Naive B cell (primary cell): ENCODE data around the gene STRIP2. TPM values are rescaled to one million over a fixed set of nuclear protein-coding genes. Genes with fewer than 3 reads are reported as not detected.
A peak's percentile ranks its signal among the peaks of the same experiment; 100 is the strongest.

Source experiments
- ATAC-seq, 2 donors: fragments of 150-1000 bp; cut with Tn5 transposase; 2 replicates each; pipeline ENCODE4 v1.10.0; 2021; ENCODE audit warnings: low read depth in 2 of 2, mild to moderate bottlenecking in 2 of 2, moderate library complexity in 2 of 2
- DNase-seq: peaks from one replicate; pipeline ENCODE4 v3.0.0; 2022
- H3K27ac Mint-ChIP-seq, 6 donors: one replicate each; pipeline ENCODE4 v1.8.0; 2020 to 2022; ENCODE audit warnings: mild to moderate bottlenecking in 6 of 6, mixed read lengths in 6 of 6, moderate library complexity in 5 of 6, inconsistent platforms in 2 of 6
- H3K27me3 Mint-ChIP-seq, 3 donors: one replicate each; pipeline ENCODE4 v1.8.0; 2021 to 2022; ENCODE audit warnings: mixed read lengths in 3 of 3, mild to moderate bottlenecking in 1 of 3
- H3K36me3 Mint-ChIP-seq, 2 donors: one replicate each; pipeline ENCODE4 v1.8.0; 2020 to 2022; ENCODE audit warnings: mixed read lengths in 2 of 2, inconsistent platforms in 1 of 2, mild to moderate bottlenecking in 1 of 2
- H3K4me1 Mint-ChIP-seq, 3 donors: one replicate each; pipeline ENCODE4 v1.8.0; 2020 to 2022; ENCODE audit warnings: mixed read lengths in 3 of 3, inconsistent platforms in 1 of 3, mild to moderate bottlenecking in 1 of 3, moderate library complexity in 1 of 3
- H3K4me3 Mint-ChIP-seq, 8 donors: one replicate each; pipeline ENCODE4 v1.8.0; 2020 to 2022; ENCODE audit warnings: mild to moderate bottlenecking in 8 of 8, mixed read lengths in 8 of 8, moderate library complexity in 8 of 8, inconsistent platforms in 2 of 8
- H3K9me3 Mint-ChIP-seq, 7 donors: one replicate each; pipeline ENCODE4 v1.8.0; 2020 to 2022; ENCODE audit warnings: mixed read lengths in 7 of 7, mild to moderate bottlenecking in 5 of 7, inconsistent platforms in 2 of 7, moderate library complexity in 1 of 7
- polyA plus RNA-seq, 6 donors: library from polyadenylated mRNA; unstranded; fragments of 300-500 nt; fragmentation: Illumina TruSeq; gene quantifications; one replicate each; pipeline ENCODE4 v1.2.3, GENCODE V29; 2021; ENCODE audit warnings: low read depth in 6 of 6

Gene STRIP2
- polyA plus RNA-seq, 6 donors from 2014 or later: not detected

GRCh38 chr7:129497156-129497555 is 62.9 kb downstream of the STRIP2 start:
- no peak for DNase-seq
- Mint-ChIP-seq H3K27ac (peak overlapping the region in 4 of 6 donors; percentile 2 to 58 (median 32)), H3K4me1 (peaks cover 5 to 13% (median 11%) of the 10 kb centered on the region in 3 donors), H3K27me3 (peaks cover 0 to 7% (median 0%) of the 10 kb centered on the region in 3 donors), H3K36me3 (no peaks in the 10 kb centered on the region), H3K9me3 (no peaks in the 10 kb centered on the region), H3K4me3 (no peak overlapping the region)
- ATAC-seq: no peak

- Mint-ChIP-seq H3K36me3 (no peaks in the 10 kb centered on the region), H3K27ac (peak overlapping the region in 2 of 6 donors; percentile 15 to 62), H3K4me1 (peaks cover 6 to 13% (median 11%) of the 10 kb centered on the region in 3 donors), H3K4me3 (peak overlapping the region in 1 of 8 donors; percentile 37), H3K27me3 (peaks cover 0 to 7% (median 0%) of the 10 kb centered on the region in 3 donors), H3K9me3 (no peaks in the 10 kb centered on the region)
- DNase-seq (no peak), ATAC-seq (no peak)
These were observed 63.8 kb downstream of the STRIP2 start for GRCh38 chr7:129498021-129498420.

DNA sequence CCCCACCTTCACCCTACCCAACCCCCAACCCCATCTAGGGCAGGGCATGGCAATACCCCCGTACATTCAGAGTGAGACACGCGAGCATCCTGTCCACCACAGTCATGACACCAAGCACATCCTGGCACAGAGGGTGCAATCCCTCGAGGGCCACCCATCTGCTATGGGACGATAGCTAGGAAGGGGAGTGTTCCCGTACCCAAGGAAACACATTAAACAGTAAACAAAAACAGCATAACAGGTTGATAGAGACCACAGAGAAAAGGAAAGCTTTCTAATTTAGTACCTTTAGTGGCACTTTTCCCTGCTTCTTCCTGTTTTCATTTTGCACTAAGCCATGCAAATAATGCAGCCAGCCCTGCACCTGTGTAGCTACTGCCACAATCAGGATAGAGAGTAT is 65.8 kb downstream of the STRIP2 start:
- Mint-ChIP-seq H3K27ac (peak overlapping the region in 3 of 6 donors; percentile 24 to 89 (median 59)), H3K4me1 (peaks cover 12 to 17% (median 17%) of the 10 kb centered on the region in 3 donors), H3K36me3 (no peaks in the 10 kb centered on the region), H3K9me3 (no peaks in the 10 kb centered on the region), H3K4me3 (peak overlapping the region in 4 of 8 donors; percentile 16 to 72 (median 38)), H3K27me3 (peaks cover 0 to 7% (median 0%) of the 10 kb centered on the region in 3 donors)
- DNase-seq (no peak), ATAC-seq (no peak)

DNA sequence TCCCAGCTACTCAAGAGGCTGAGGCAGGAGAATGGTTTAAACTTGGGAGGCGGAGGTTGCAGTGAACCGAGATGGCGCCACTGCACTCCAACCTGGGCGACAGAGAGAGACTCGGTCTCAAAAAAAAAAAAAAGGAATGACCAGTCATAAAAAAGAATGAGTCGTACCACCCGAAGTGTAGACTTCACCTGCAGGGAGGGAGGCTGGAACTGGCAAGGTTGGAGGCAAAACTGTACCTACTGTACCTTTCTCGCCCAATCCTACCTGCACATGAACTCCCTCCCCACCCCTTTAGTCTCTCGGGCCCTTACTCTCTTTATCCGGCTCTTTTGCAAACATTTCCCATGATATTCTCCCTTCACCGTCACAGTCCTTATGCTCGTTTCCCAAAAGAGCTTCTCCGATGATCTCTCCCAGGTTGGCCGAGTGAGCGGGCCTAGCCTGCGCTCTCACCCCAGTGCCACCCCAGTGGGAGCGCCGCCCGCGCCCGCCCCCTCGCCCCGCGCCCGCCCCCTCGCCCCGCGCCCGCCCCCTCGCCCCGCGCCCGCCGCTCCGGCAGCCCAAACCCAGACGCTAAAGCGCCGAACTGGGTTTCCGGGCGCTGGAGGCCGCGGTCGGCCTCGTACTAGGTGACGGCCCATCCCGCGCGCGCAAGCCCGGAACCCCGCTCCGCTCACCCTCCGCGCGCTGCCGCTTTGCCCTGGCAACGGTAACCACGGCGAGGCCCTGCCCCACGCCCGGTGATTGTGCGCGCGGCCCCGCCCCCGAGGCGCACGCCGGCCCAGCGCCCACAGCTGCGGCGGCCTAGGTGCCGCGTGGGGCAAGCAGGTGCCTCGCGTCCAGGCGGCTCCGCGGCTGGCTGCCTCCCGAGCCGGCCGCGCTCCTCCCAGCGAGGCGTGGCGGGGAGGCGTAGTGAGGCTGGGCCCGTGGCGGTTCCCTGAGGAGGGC is 67.8 kb downstream of the STRIP2 start, which contains the start of gene SMKR1:
TSS of gene SMKR1 (plus strand) at position 772 of the 948 bp plus-strand sequence. CDS start 294 bp downstream, outside the sequence.
- no peaks in the 10 kb centered on the region for H3K9me3 Mint-ChIP-seq
- H3K36me3 Mint-ChIP-seq: no peaks in the 10 kb centered on the region
- H3K27me3 Mint-ChIP-seq: peaks cover 0 to 2% (median 0%) of the 10 kb centered on the region in 3 donors
- H3K4me3 Mint-ChIP-seq: peak within 1 kb of the TSS; percentile 69 to 91 (median 84)
- DNase-seq (peak; percentile 98), ATAC-seq (peak; percentile 92 to 94)
- H3K27ac Mint-ChIP-seq: peak within 1 kb of the TSS; percentile 85 to 99 (median 94)
- H3K4me1 Mint-ChIP-seq: peaks cover 12 to 17% (median 15%) of the 10 kb centered on the region in 3 donors

DNA sequence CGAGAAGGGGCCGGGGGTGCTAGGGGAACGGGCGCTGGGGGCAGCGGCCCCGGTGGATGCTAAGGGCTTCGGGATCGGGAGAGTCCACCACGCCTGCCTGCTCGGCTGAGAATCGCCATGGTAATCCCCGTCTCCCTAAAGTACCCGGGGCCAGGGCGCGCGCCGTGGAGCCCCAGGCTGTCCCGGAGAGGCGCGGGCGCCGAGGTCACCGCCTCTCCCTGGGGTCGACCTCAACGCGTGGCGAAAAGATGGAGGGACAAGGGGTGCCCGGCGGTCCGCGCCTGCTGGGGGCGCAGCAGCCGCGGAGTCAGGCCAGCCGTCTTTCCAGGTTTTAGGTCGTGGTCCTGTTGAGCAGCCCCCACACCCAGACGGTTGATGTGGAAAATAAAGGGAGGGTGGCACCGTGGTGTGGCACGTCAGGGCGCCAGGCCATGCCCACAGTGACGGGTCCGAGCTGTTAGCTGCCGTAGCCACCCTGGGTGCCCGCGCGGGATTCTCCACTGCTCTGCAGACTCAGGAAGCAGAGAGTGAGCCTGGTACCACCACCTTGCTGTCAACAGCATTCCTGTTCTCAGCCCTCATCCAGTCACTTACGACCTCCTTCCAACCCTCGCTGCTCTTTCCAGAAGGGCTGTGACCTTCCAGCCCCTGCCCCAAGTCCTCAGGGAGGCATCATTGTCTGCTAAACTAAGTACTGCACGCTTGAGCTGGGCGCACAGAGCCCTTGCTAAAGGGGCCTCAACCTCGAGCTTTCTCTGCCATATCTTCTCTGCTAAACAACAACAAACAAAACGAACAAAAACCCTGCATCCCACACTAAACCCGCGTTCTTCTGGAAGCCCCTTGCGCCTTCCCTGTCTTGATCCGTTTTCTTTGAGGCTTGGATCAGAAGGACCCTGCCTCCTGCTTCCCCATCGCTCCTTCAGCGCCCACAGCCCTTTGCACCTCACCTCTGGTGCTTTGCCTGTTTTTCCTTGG is 68.8 kb downstream of the STRIP2 start:
- Mint-ChIP-seq H3K27ac (peak overlapping the region in 5 of 6 donors; percentile 26 to 99 (median 89)), H3K27me3 (no peaks in the 10 kb centered on the region), H3K4me3 (peak overlapping the region; percentile 69 to 91 (median 84)), H3K36me3 (no peaks in the 10 kb centered on the region), H3K4me1 (peaks cover 12 to 17% (median 15%) of the 10 kb centered on the region in 3 donors), H3K9me3 (no peaks in the 10 kb centered on the region)
- DNase-seq (peak; percentile 8), ATAC-seq (peak; percentile 4 to 6)

GRCh38 chr7:129503725-129504124 is 69.5 kb downstream of the STRIP2 start:
- ATAC-seq: no peak
- peak overlapping the region; percentile 69 to 91 (median 84) for H3K4me3 Mint-ChIP-seq
- no peak for DNase-seq
- no peaks in the 10 kb centered on the region for H3K36me3 Mint-ChIP-seq
- H3K27ac Mint-ChIP-seq: peak overlapping the region; percentile 6 to 99 (median 84)
- no peaks in the 10 kb centered on the region for H3K27me3 Mint-ChIP-seq
- no peaks in the 10 kb centered on the region for H3K9me3 Mint-ChIP-seq
- peaks cover 12 to 17% (median 15%) of the 10 kb centered on the region in 3 donors for H3K4me1 Mint-ChIP-seq

GRCh38 chr7:129512192-129512591 is 78.0 kb downstream of the STRIP2 start:
- peaks cover 0 to 2% (median 0%) of the 10 kb centered on the region in 7 donors for H3K9me3 Mint-ChIP-seq
- H3K4me1 Mint-ChIP-seq: no peaks in the 10 kb centered on the region
- H3K27ac Mint-ChIP-seq: peak overlapping the region in 1 of 6 donors; percentile 90
- H3K27me3 Mint-ChIP-seq: peaks cover 0 to 4% (median 0%) of the 10 kb centered on the region in 3 donors
- H3K4me3 Mint-ChIP-seq: peak overlapping the region in 1 of 8 donors; percentile 41
- ATAC-seq: no peak
- no peak for DNase-seq
- H3K36me3 Mint-ChIP-seq: no peaks in the 10 kb centered on the region

- ATAC-seq (no peak), DNase-seq (no peak)
- Mint-ChIP-seq H3K4me1 (no peaks in the 10 kb centered on the region), H3K4me3 (no peak overlapping the region), H3K27me3 (peaks cover 6 to 8% (median 8%) of the 10 kb centered on the region in 3 donors), H3K36me3 (no peaks in the 10 kb centered on the region), H3K27ac (no peak overlapping the region), H3K9me3 (peaks cover 0 to 2% (median 0%) of the 10 kb centered on the region in 7 donors)
These were observed 79.3 kb downstream of the STRIP2 start for GRCh38 chr7:129513546-129513945.

DNA sequence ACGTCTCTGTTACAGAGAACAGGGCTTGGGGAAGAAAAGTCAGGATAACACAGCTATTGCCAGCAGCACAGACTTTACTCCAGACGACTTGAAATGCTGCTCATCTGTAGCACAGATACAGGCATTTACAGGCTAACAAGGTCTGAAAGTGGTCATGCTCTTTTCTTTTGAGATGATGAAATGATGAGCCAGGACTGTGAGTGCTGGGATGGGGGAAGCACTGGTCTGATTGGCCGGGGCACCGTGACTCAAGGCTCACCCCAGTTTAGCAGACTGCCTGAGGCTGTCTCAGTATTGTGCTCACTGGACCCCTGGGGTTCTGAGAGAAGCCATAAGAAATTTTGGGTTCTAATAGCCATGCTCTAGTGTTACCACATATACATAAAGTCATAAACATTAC is 80.5 kb downstream of the STRIP2 start:
- no peaks in the 10 kb centered on the region for H3K36me3 Mint-ChIP-seq
- no peaks in the 10 kb centered on the region for H3K4me1 Mint-ChIP-seq
- ATAC-seq (no peak), DNase-seq (no peak)
- peaks cover 0 to 2% (median 0%) of the 10 kb centered on the region in 7 donors for H3K9me3 Mint-ChIP-seq
- peaks cover 9 to 12% (median 12%) of the 10 kb centered on the region in 3 donors for H3K27me3 Mint-ChIP-seq
- no peak overlapping the region for H3K27ac Mint-ChIP-seq
- H3K4me3 Mint-ChIP-seq: no peak overlapping the region

DNA sequence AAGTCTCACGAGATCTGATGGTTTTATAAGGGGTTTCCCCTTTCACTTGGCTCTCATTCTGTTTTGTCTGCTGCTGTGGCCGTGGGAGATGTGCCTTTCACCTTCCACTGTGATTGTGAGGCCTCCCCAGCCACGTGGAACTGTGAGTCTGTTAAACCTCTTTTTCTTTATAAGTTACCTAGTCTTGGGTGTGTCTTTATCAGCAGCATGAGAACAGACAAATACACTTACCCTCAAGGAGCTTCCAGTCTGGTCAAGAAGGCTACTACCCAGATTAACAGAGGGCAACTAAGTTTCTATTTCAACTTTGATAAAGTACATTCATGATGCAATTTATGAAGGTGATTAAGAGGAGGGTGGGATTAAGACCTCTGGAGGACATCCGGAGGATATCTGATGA is 81.1 kb downstream of the STRIP2 start:
- H3K4me3 Mint-ChIP-seq: no peak overlapping the region
- no peak overlapping the region for H3K27ac Mint-ChIP-seq
- H3K27me3 Mint-ChIP-seq: peaks cover 11 to 16% (median 16%) of the 10 kb centered on the region in 3 donors
- no peaks in the 10 kb centered on the region for H3K36me3 Mint-ChIP-seq
- DNase-seq (no peak), ATAC-seq (no peak)
- peaks cover 0 to 2% (median 0%) of the 10 kb centered on the region in 7 donors for H3K9me3 Mint-ChIP-seq
- no peaks in the 10 kb centered on the region for H3K4me1 Mint-ChIP-seq

GRCh38 chr7:129517931-129518330 is 83.7 kb downstream of the STRIP2 start:
- Mint-ChIP-seq H3K9me3 (peaks cover 0 to 2% (median 0%) of the 10 kb centered on the region in 7 donors), H3K27ac (peak overlapping the region in 1 of 6 donors; percentile 7), H3K4me3 (no peak overlapping the region), H3K4me1 (no peaks in the 10 kb centered on the region), H3K36me3 (no peaks in the 10 kb centered on the region), H3K27me3 (peaks cover 21 to 36% (median 30%) of the 10 kb centered on the region in 3 donors)
- ATAC-seq (no peak), DNase-seq (no peak)

DNA sequence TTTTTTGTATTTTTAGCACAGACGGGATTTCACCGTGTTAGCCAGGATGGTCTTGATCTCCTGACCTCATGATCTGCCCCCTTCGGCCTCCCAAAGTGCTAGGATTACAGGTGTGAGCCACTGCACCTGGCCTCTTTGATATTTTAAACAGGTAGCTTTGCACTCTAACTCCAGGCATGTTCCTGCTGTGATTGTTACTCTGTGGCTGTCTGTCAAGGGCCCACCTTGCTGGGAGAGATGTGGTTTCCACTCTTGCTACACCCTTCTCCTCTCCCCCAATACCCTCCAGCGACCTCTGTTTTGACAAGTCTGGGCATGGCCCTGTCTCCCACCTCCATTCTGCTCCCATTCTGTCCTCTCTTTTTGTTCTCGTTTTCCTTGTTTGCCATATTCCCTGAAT is 85.2 kb downstream of the STRIP2 start:
- peaks cover 0 to 2% (median 0%) of the 10 kb centered on the region in 7 donors for H3K9me3 Mint-ChIP-seq
- ATAC-seq (no peak), DNase-seq (no peak)
- H3K36me3 Mint-ChIP-seq: no peaks in the 10 kb centered on the region
- no peak overlapping the region for H3K27ac Mint-ChIP-seq
- no peak overlapping the region for H3K4me3 Mint-ChIP-seq
- H3K4me1 Mint-ChIP-seq: no peaks in the 10 kb centered on the region
- H3K27me3 Mint-ChIP-seq: peaks cover 25 to 41% (median 33%) of the 10 kb centered on the region in 3 donors
